Stimulated activated CD8-positive, alpha-beta memory T cell treated with anti-CD3 and anti-CD28 coated beads, Interleukin-7, amount 100 ng/mL, for 1 hour (primary cell): ENCODE data around the gene ZNF586.
"Not testable (repeated sequence)": the region's sequence is repeated elsewhere in the genome, so short reads cannot be mapped to it uniquely, and the experiment has no call there.

ENCODE experiments used
- DNase-seq, 2 donors: peaks; one replicate each; pipeline ENCODE4 v3.0.0-alpha.2; 2020; ENCODE audit warnings: low read depth in 2 of 2

Gene ZNF586

DNA sequence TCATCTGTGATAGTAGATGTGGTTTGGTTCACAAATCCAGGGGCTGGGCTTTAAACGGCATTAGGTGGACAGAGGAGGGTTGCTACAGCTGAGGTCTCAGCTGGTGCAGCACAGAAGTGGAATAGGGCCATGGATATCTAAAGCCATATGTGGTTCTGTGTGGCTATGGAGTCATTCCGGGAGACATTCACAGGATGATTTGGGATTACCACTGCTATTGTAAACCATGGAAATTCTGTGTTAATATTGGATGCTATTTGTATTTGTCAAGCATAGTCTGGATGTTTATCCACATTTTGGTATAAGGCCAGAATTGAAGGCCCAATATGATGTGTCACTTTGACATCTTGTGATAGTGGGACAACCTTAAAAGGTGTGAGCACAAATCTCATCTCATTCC lies 53.7 kb downstream of the ZNF586 start:
- not testable (repeated sequence) for DNase-seq

DNA sequence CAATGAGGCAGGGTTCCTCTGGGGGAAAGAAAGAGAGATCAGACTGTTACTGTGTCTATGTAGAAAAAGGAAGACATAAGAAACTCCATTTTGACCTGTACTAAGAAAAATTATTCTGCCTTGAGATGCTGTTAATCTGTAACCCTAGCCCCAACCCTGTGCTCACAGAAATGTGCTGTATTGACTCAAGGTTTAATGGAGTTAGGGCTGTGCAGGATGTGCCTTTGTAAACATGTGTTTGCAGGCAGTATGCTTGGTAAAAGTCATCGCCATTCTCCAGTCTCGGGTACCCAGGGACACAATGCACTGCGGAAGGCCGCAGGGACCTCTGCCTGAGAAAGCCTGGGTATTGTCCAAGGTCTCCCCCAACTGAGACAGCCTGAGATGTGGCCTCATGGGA lies 54.1 kb downstream of the ZNF586 start:
- DNase-seq, result not testable (repeated sequence)

DNA sequence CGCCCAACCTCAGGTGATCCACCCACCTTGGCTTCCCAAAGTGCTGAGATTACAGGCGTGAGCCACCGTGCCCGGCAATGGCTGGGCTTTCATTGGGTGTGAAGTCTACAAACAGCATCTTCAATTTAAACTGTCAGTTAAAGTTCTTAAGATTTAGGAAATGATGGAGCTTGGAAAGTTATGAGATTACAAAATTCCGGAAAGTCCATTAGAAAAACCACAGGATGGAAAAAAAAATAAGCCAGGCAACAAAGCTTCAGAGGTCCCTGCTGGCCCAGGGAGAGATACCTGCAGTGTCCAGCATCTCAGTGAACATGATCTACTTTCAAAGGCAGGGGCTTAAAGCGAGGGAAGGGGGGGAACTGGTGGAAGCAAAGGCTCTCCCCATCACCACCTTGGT lies 56.0 kb downstream of the ZNF586 start:
- no peak for DNase-seq

DNA sequence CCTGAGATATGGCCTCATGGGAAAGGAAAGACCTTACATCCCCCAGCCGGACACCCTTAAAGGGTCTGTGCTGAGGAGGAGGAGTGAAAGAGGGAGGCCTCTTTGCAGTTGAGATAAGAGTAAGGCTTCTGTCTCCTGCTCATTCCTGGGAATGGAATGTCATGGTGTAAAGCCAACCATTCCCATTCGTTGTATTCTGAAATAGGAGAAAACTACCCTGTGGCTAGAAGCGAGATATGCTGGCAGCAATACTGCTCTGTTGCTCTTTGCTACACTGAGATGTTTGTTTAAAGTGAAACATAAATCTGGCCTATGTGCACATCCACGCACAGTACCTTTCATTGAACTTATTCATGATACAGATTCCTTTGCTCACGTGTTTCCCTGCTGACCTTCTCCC lies 59.8 kb downstream of the ZNF586 start:
- DNase-seq, result no peak

DNA sequence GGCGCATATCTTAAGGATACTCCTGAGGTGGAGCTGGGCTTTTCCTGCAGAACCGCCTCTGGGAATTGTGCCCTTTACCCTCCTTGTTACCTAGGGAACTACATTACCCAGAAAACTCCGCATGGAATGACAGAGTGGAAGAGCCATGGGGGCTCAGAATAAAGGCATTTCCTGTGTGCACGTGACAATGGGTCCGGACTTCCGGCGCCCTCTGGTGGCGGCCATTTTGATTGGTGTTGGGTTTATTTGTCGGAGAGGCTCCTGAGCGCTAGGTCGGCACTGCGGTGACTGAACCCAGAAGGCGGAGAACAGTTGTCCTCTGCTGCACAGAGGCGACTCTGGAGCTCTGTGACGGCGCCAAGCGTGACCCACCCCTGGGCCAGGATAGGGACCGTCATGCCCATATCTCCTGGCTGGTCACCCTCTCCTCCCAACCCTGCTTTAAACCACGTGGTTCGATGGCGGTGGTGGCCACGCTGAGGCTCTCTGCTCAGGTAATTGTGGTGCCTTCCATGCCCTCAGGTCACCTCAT lies 60.7 kb downstream of the ZNF586 start, which contains the start of gene ZNF587B:
Gene ZNF587B (plus strand): TSS at position 229 of the 532 bp plus-strand sequence. CDS start 230 bp downstream, at position 459.
- DNase-seq, result peak in 1 of 2 donors; percentile 13
